Loucy (cell line): ENCODE data around the gene SYT1.

Experiments
- CTCF ChIP-seq: fragments of 200-600 bp; sonication (generic); conservative IDR thresholded peaks from 2 replicates; pipeline ENCODE4 v1.5.1; 2014; ENCODE audit warnings: mild to moderate bottlenecking, antibody characterized with exemption, low read length
- EZH2phosphoT487 ChIP-seq: fragments of 200-600 bp; IDR thresholded peaks from 2 replicates; pipeline ENCODE4 v1.6.1; 2018; ENCODE audit warnings: antibody characterized with exemption, mild to moderate bottlenecking, moderate library complexity, borderline replicate concordance

- TF ChIP-seq CTCF (no peak), EZH2phosphoT487 (no peak)
Measured at GRCh38 chr12:78961171-78961570, 96.6 kb downstream of the SYT1 start.
